NCI-H446 (cell line): Measurements from ENCODE around the gene MUC5AC.
"Not testable (repeated sequence)": the region's sequence is repeated elsewhere in the genome, so short reads cannot be mapped to it uniquely, and the experiment has no call there.

Experiments
- DNase-seq, 2 experiments: peaks; one replicate each; lab custom pipeline; 2025; lab: John Stamatoyannopoulos, UW

Gene MUC5AC

DNA sequence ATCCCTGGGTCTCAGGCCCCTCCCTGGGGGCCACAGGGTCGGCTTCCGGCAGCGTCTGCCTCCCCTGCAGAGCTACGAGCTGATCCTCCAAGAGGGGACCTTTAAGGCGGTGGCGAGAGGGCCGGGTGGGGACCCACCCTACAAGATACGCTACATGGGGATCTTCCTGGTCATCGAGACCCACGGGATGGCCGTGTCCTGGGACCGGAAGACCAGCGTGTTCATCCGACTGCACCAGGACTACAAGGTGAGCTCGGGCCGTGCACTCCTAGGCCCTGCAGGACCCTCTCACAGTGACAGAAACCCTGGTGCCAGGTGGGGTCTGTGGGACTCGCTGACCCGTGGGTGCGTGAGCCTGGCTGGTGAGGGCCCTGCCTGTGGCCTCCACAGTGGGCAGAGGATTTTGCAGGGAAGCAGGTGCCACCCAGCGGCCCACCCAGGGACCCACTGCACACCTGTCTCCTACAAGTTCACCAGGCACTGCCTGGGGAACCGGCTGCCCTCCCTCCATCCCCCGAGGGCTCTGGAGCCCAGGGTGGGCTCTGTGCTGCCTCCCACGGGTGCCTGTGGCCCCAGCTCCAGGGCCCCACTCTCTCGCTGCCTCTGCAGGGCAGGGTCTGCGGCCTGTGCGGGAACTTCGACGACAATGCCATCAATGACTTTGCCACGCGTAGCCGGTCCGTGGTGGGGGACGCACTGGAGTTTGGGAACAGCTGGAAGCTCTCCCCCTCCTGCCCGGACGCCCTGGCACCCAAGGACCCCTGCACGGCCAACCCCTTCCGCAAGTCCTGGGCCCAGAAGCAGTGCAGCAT is 78.8 kb downstream of the MUC5AC start:
- DNase-seq, result no peak

- no peak for DNase-seq
Measured at GRCh38 chr11:1237128-1237580, 79.4 kb downstream of the MUC5AC start.

DNA sequence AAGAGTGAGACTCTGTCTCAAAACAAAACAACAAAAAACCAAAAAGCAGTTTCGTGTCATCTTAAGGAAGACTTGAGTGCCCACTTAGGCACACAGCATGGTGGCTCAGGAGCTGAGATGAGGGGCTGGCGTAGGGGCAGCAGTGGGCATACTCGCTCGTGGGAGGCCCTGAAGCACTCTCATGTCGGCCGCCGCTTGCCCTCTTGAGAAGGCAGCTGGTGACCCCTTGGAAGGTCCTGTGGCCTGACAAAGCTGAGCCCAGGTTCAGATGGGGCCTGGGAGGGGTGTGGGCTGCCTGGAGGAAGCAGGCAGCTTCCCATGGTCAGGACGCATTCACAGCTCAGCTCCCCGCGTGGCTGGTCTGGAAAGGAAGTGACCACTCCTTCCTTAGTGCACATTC is 80.1 kb downstream of the MUC5AC start:
- no peak for DNase-seq

DNA sequence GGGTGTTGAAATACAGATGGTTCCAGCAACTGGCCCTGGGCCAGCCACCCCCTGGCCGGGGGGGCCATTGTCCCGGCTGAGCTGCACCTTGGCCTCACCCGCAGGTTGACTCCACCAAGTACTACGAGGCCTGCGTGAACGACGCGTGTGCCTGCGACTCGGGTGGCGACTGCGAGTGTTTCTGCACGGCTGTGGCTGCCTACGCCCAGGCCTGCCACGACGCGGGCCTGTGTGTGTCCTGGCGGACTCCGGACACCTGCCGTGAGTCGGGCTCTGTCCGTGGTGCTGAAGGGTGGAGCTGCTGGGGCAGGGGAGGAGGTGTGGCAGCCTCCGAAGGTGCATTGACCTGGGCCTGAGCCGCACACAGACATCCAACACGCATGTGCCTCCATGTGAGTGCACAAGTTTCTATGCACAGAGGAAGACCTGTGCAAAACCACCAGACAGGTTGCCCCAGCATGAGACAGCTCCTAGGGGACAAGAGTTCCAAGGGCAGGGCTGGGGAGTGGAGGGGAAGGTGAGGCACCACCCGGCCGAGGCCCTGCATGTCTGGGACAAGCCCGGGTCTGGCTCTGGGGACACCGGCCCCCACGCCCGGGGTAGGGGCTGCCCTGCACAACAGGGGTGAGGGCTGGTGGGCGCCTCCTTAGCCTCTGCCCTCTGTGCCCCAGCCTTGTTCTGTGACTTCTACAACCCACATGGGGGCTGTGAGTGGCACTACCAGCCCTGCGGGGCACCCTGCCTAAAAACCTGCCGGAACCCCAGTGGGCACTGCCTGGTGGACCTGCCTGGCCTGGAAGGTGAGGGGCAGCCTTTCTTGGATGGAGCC is 81.2 kb downstream of the MUC5AC start:
- DNase-seq, result no peak

DNA sequence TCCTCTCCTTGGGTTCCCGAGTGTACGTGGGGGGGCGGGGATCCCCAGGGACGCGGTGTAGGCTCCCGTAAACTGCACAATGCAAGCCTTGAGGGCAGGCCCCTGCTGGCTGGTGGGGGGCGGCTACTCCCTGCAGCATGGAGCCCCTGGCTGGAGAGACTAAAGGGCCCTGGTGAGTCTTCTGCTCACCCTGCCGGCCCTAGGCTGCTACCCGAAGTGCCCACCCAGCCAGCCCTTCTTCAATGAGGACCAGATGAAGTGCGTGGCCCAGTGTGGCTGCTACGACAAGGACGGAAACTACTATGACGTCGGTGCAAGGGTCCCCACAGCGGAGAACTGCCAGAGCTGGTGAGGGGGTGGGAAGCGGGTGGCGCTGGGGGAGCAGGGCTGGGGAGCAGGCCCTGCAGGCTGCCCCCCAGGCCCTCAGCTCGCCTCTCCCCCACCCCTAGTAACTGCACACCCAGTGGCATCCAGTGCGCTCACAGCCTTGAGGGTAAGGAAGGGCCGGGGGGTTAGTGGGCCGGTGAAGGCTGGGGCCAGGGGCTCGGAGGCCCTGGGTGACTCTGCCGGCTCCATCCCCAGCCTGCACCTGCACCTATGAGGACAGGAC is 81.9 kb downstream of the MUC5AC start:
- no peak for DNase-seq

DNA sequence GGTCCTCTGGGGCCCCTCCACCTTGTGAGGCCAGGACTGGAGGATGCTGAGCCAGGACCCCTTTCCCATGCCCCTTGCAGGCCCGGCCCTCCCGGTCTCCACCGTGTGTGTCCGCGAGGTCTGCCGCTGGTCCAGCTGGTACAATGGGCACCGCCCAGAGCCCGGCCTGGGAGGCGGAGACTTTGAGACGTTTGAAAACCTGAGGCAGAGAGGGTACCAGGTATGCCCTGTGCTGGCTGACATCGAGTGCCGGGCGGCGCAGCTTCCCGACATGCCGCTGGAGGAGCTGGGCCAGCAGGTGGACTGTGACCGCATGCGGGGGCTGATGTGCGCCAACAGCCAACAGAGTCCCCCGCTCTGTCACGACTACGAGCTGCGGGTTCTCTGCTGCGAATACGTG is 83.0 kb downstream of the MUC5AC start:
- no peak for DNase-seq

GRCh38 chr11:1241706-1242105 is 84.0 kb downstream of the MUC5AC start:
- no peak for DNase-seq

- no peak for DNase-seq
Measured at GRCh38 chr11:1242289-1242688, 84.5 kb downstream of the MUC5AC start.

GRCh38 chr11:1242751-1243150 is 85.0 kb downstream of the MUC5AC start:
- DNase-seq, result not testable (repeated sequence)

- DNase-seq, result not testable (repeated sequence)
Measured at GRCh38 chr11:1243521-1243920, 85.8 kb downstream of the MUC5AC start.

GRCh38 chr11:1244557-1244956 is 86.8 kb downstream of the MUC5AC start:
- DNase-seq, result not testable (repeated sequence)

GRCh38 chr11:1245717-1246116 is 88.0 kb downstream of the MUC5AC start:
- DNase-seq, result not testable (repeated sequence)

DNA sequence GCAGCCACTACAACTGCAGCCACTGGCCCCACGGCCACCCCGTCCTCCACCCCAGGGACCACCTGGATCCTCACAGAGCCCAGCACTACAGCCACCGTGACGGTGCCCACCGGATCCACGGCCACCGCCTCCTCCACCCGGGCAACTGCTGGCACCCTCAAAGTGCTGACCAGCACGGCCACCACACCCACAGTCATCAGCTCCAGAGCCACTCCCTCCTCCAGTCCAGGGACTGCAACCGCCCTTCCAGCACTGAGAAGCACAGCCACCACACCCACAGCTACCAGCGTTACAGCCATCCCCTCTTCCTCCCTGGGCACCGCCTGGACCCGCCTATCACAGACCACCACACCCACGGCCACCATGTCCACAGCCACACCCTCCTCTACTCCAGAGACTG is 88.5 kb downstream of the MUC5AC start:
- not testable (repeated sequence) for DNase-seq

GRCh38 chr11:1247026-1247425 is 89.3 kb downstream of the MUC5AC start:
- not testable (repeated sequence) for DNase-seq

GRCh38 chr11:1248951-1249350 is 91.2 kb downstream of the MUC5AC start:
- not testable (repeated sequence) for DNase-seq

- DNase-seq, result not testable (repeated sequence)
Measured at GRCh38 chr11:1250411-1250810, 92.7 kb downstream of the MUC5AC start.
